Neural cell (in vitro differentiated cells): ENCODE data around the gene TRAPPC2B. TPM values are rescaled to one million over a fixed set of nuclear protein-coding genes. Genes with fewer than 3 reads are reported as not detected.

Experiments used
- H2AFZ ChIP-seq: fragments of 200-600, 300-800 bp; sonication (generic), shearing (Covaris generic); 2 replicates; pipeline ENCODE4 v1.6.0; 2014; ENCODE audit warnings: low read depth, mild to moderate bottlenecking, antibody characterized with exemption, low read length, moderate library complexity
- H3F3A ChIP-seq: fragments of 200-600 bp; shearing (Covaris generic); 2 replicates; pipeline ENCODE4 v1.6.1; 2016; ENCODE audit warnings: mild to moderate bottlenecking, moderate library complexity, mixed read lengths, antibody characterized with exemption, low read length; ENCODE audit not compliant: insufficient read depth, poor library complexity, severe bottlenecking
- H3K27ac ChIP-seq: fragments of 200-600, 300-800 bp; sonication (generic), shearing (Covaris generic); 2 replicates; pipeline ENCODE4 v1.5.1; 2014; ENCODE audit warnings: mild to moderate bottlenecking, low read length, moderate library complexity
- H3K27me3 ChIP-seq: fragments of 300-800, 200-600 bp; sonication (generic), shearing (Covaris generic); 2 replicates; pipeline ENCODE4 v1.6.0; 2014; ENCODE audit warnings: mild to moderate bottlenecking, low read depth, low read length, moderate library complexity; ENCODE audit not compliant: insufficient read depth
- H3K36me3 ChIP-seq: fragments of 300-800, 200-600 bp; sonication (generic), shearing (Covaris generic); 2 replicates; pipeline ENCODE4 v1.5.1; 2014; ENCODE audit warnings: mild to moderate bottlenecking, antibody characterized with exemption, low read length, moderate library complexity; ENCODE audit not compliant: insufficient read depth
- H3K4me2 ChIP-seq: fragments of 300-800, 200-600 bp; sonication (generic), shearing (Covaris generic); 2 replicates; pipeline ENCODE4 v1.6.0; 2014; ENCODE audit warnings: mild to moderate bottlenecking, low read length
- H3K4me3 ChIP-seq: fragments of 300-800, 200-600 bp; sonication (generic), shearing (Covaris generic); 2 replicates; pipeline ENCODE4 v1.5.1; 2014; ENCODE audit warnings: mild to moderate bottlenecking, low read length, moderate library complexity
- H3K79me2 ChIP-seq: fragments of 200-600 bp; shearing (Covaris generic); replicated peaks from 2 replicates; pipeline ENCODE4 v1.6.0; 2014; ENCODE audit warnings: mild to moderate bottlenecking, low read length, moderate library complexity; ENCODE audit not compliant: insufficient read depth
- H3K9ac ChIP-seq: fragments of 300-800, 200-600 bp; sonication (generic), shearing (Covaris generic); 2 replicates; pipeline ENCODE4 v1.6.1; 2016; ENCODE audit warnings: mild to moderate bottlenecking, low read length, mixed read lengths
- H3K9me2 ChIP-seq: fragments of 200-600 bp; shearing (Covaris generic); 2 replicates; pipeline ENCODE4 v1.6.1; 2016; ENCODE audit warnings: mild to moderate bottlenecking, low read length, mixed read lengths; ENCODE audit not compliant: insufficient read depth
- H3K9me3 ChIP-seq: fragments of 200-600, 300-800 bp; sonication (generic), shearing (Covaris generic); 2 replicates; pipeline ENCODE4 v1.6.1; 2016; ENCODE audit warnings: mild to moderate bottlenecking, mixed run types, low read length, moderate library complexity, mixed read lengths
- H4K20me1 ChIP-seq: fragments of 200-600 bp; shearing (Covaris generic); 2 replicates; pipeline ENCODE4 v1.6.1; 2016; ENCODE audit warnings: mild to moderate bottlenecking, mixed run types; ENCODE audit not compliant: insufficient read depth
- EP300 ChIP-seq: fragments of 450-650 bp; conservative IDR thresholded peaks from 2 replicates; pipeline ENCODE4 v1.6.1; 2014; ENCODE audit warnings: antibody characterized with exemption, mild to moderate bottlenecking, moderate library complexity; ENCODE audit not compliant: poor library complexity, severe bottlenecking
- EZH2 ChIP-seq: fragments of 200-600, 300-800 bp; shearing (Covaris generic), sonication (generic); IDR thresholded peaks from 2 replicates; pipeline ENCODE4 v1.6.1; 2014; ENCODE audit warnings: antibody characterized with exemption, low read length, borderline replicate concordance, mild to moderate bottlenecking; ENCODE audit not compliant: insufficient read depth, poor library complexity, severe bottlenecking
- MXI1 ChIP-seq: fragments of 450-650 bp; conservative IDR thresholded peaks from 2 replicates; pipeline ENCODE4 v1.6.1; 2014; ENCODE audit warnings: antibody characterized with exemption, mild to moderate bottlenecking; ENCODE audit not compliant: poor library complexity, severe bottlenecking
- POLR2AphosphoS5 ChIP-seq: IDR thresholded peaks from 2 replicates; pipeline ENCODE4 v1.6.1; 2012
- RAD21 ChIP-seq: fragments of 450-650 bp; conservative IDR thresholded peaks from 2 replicates; pipeline ENCODE4 v1.6.1; 2014; ENCODE audit warnings: antibody characterized with exemption, mild to moderate bottlenecking, moderate library complexity
- SMC3 ChIP-seq: fragments of 450-650 bp; conservative IDR thresholded peaks from 2 replicates; pipeline ENCODE4 v1.6.1; 2014; ENCODE audit warnings: antibody characterized with exemption, mild to moderate bottlenecking, moderate library complexity; ENCODE audit not compliant: poor library complexity
- TAF1 ChIP-seq: IDR thresholded peaks from 2 replicates; pipeline ENCODE4 v1.6.1; 2012; ENCODE audit warnings: low read depth
- polyA plus RNA-seq: library from polyadenylated mRNA; depleted of rRNA; stranded (reverse); fragments of >200 nt; gene quantifications from 2 replicates; pipeline ENCODE4 v1.2.3, GENCODE V29; 2014
- TF ChIP-seq, protein P1 (sequence below): IDR thresholded peaks from 2 replicates; pipeline ENCODE4 v1.6.1; 2012; ENCODE audit warnings: borderline replicate concordance
- TF ChIP-seq, protein P2 (sequence below): fragments of 450-650 bp; IDR thresholded peaks from 2 replicates; pipeline ENCODE4 v1.5.1; 2014; ENCODE audit warnings: antibody characterized with exemption, mild to moderate bottlenecking, moderate library complexity; ENCODE audit not compliant: poor library complexity, severe bottlenecking

The TRAPPC2B gene
- polyA plus RNA-seq, 1 donor from 2014 or later = 42.6 TPM

- Histone ChIP-seq H3F3A (no peaks in the 10 kb centered on the region), H3K9ac (no peak overlapping the region), H3K4me3 (no peak overlapping the region), H3K36me3 (peaks cover 18% of the 10 kb centered on the region), H4K20me1 (no peaks in the 10 kb centered on the region), H3K4me2 (no peak overlapping the region), H3K27me3 (no peaks in the 10 kb centered on the region), H3K79me2 (peaks cover 15% of the 10 kb centered on the region), H3K27ac (no peak overlapping the region), H2AFZ (no peak overlapping the region), H3K9me2 (no peaks in the 10 kb centered on the region), H3K9me3 (no peaks in the 10 kb centered on the region)
- TF ChIP-seq, protein P1, sequence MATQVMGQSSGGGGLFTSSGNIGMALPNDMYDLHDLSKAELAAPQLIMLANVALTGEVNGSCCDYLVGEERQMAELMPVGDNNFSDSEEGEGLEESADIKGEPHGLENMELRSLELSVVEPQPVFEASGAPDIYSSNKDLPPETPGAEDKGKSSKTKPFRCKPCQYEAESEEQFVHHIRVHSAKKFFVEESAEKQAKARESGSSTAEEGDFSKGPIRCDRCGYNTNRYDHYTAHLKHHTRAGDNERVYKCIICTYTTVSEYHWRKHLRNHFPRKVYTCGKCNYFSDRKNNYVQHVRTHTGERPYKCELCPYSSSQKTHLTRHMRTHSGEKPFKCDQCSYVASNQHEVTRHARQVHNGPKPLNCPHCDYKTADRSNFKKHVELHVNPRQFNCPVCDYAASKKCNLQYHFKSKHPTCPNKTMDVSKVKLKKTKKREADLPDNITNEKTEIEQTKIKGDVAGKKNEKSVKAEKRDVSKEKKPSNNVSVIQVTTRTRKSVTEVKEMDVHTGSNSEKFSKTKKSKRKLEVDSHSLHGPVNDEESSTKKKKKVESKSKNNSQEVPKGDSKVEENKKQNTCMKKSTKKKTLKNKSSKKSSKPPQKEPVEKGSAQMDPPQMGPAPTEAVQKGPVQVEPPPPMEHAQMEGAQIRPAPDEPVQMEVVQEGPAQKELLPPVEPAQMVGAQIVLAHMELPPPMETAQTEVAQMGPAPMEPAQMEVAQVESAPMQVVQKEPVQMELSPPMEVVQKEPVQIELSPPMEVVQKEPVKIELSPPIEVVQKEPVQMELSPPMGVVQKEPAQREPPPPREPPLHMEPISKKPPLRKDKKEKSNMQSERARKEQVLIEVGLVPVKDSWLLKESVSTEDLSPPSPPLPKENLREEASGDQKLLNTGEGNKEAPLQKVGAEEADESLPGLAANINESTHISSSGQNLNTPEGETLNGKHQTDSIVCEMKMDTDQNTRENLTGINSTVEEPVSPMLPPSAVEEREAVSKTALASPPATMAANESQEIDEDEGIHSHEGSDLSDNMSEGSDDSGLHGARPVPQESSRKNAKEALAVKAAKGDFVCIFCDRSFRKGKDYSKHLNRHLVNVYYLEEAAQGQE = no peak
- TF ChIP-seq RAD21 (no peak), MXI1 (no peak), POLR2AphosphoS5 (no peak), TAF1 (no peak), EP300 (no peak), SMC3 (no peak), EZH2 (no peak)
- TF ChIP-seq, protein P2, sequence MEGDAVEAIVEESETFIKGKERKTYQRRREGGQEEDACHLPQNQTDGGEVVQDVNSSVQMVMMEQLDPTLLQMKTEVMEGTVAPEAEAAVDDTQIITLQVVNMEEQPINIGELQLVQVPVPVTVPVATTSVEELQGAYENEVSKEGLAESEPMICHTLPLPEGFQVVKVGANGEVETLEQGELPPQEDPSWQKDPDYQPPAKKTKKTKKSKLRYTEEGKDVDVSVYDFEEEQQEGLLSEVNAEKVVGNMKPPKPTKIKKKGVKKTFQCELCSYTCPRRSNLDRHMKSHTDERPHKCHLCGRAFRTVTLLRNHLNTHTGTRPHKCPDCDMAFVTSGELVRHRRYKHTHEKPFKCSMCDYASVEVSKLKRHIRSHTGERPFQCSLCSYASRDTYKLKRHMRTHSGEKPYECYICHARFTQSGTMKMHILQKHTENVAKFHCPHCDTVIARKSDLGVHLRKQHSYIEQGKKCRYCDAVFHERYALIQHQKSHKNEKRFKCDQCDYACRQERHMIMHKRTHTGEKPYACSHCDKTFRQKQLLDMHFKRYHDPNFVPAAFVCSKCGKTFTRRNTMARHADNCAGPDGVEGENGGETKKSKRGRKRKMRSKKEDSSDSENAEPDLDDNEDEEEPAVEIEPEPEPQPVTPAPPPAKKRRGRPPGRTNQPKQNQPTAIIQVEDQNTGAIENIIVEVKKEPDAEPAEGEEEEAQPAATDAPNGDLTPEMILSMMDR = no peak
Observed at GRCh38 chr19:57398868-57399267, 35.5 kb downstream of the TRAPPC2B start.

- H3K36me3 ChIP-seq = peaks cover 6% of the 10 kb centered on the region
- H3F3A ChIP-seq = no peaks in the 10 kb centered on the region
- no peak overlapping the region for H3K4me3 ChIP-seq
- TF ChIP-seq EZH2 (no peak), POLR2AphosphoS5 (no peak), SMC3 (no peak), MXI1 (no peak), TAF1 (no peak), RAD21 (no peak), EP300 (no peak)
- TF ChIP-seq, protein P2 = no peak
- TF ChIP-seq, protein P1 = no peak
- H3K27me3 ChIP-seq = no peaks in the 10 kb centered on the region
- no peaks in the 10 kb centered on the region for H4K20me1 ChIP-seq
- H3K9me3 ChIP-seq = no peaks in the 10 kb centered on the region
- H3K79me2 ChIP-seq = no peaks in the 10 kb centered on the region
- no peaks in the 10 kb centered on the region for H3K9me2 ChIP-seq
- H2AFZ ChIP-seq = no peak overlapping the region
- no peak overlapping the region for H3K4me2 ChIP-seq
- H3K27ac ChIP-seq = no peak overlapping the region
- no peak overlapping the region for H3K9ac ChIP-seq
Observed at GRCh38 chr19:57403737-57404563, 40.6 kb downstream of the TRAPPC2B start.
